B cell (primary cell): ENCODE data around the gene PRUNE2. TPM values are rescaled to one million over a fixed set of nuclear protein-coding genes. Genes with fewer than 3 reads are reported as not detected.

Source experiments
- ATAC-seq: fragments of 200-7000 bp; cut with Tn5 transposase; one replicate; pipeline ENCODE4 v1.10.0; 2021; ENCODE audit warnings: low read depth, mild to moderate bottlenecking, moderate number of reproducible peaks, moderate library complexity
- CTCF ChIA-PET: fragments of 350-600 bp; sonication (Branson Sonifier 250); formaldehyde crosslinking; loops from one replicate; lab custom pipeline; 2021; ENCODE audit warnings: antibody characterized with exemption, inconsistent platforms; lab: Charles Lee
- POLR2A ChIA-PET: fragments of 350-600 bp; sonication (Branson Sonifier 250); formaldehyde crosslinking; loops from one replicate; lab custom pipeline; 2021; ENCODE audit warnings: antibody characterized with exemption; lab: Charles Lee
- DNase-seq: peaks from one replicate; pipeline ENCODE4 v3.0.0; 2013
- H2AFZ ChIP-seq: 2 replicates; pipeline ENCODE4 v1.6.1; 2012; ENCODE audit warnings: mild to moderate bottlenecking, low read depth, low read length; ENCODE audit not compliant: insufficient read depth, poor library complexity, severe bottlenecking
- H3K27ac ChIP-seq, 2 donors: 1 replicate in 1 of 2; 2 replicates in 1 of 2; pipeline ENCODE4 v1.5.1; 2012 to 2013; ENCODE audit warnings: low read length in 2 of 2, mild to moderate bottlenecking in 2 of 2, moderate library complexity in 1 of 2
- H3K27me3 ChIP-seq, 4 experiments: fragments of 200-600 bp in 1 of 4; sonication (generic) in 1 of 4; replicated peaks in 1 of 4; 1 replicate in 2 of 4; 2 replicates in 2 of 4; pipeline versions ENCODE4 v1.6.1 to v1.7.0; 2013 to 2016; ENCODE audit warnings: low read length in 3 of 4, mild to moderate bottlenecking in 2 of 4, mixed read lengths in 1 of 4, moderate library complexity in 1 of 4; ENCODE audit not compliant: insufficient read depth in 4 of 4, control insufficient read depth in 3 of 4; ENCODE audit errors: control extremely low read depth in 1 of 4
- H3K36me3 ChIP-seq, 2 experiments: replicated peaks in 1 of 2; 1 replicate in 1 of 2; 2 replicates in 1 of 2; pipeline versions ENCODE4 v1.6.1 to v1.7.1; 2013; ENCODE audit warnings: low read length in 1 of 2; ENCODE audit not compliant: insufficient read depth in 2 of 2, control insufficient read depth in 1 of 2; ENCODE audit errors: control extremely low read depth in 1 of 2, extremely low read depth in 1 of 2
- H3K4me1 ChIP-seq, 2 donors: fragments of 200-600 bp in 1 of 2; sonication (generic) in 1 of 2; 1 replicate in 1 of 2; 2 replicates in 1 of 2; pipeline versions ENCODE4 v1.5.1 to v1.6.1; 2013 to 2017; ENCODE audit warnings: low read length in 2 of 2; ENCODE audit not compliant: control insufficient read depth in 2 of 2, insufficient read depth in 2 of 2
- H3K4me2 ChIP-seq: replicated peaks from 2 replicates; pipeline ENCODE3; 2012; ENCODE audit warnings: mild to moderate bottlenecking, low read depth, low read length; ENCODE audit not compliant: poor library complexity, severe bottlenecking
- H3K4me3 ChIP-seq, 5 experiments: fragments of 200-600 bp in 1 of 5; sonication (generic) in 1 of 5; 1 replicate in 3 of 5; 2 replicates in 2 of 5; pipeline versions ENCODE4 v1.5.1 to v1.7.0; 2011 to 2016; ENCODE audit warnings: low read length in 4 of 5, mild to moderate bottlenecking in 4 of 5, low read depth in 2 of 5, control low read depth in 1 of 5, moderate library complexity in 1 of 5; ENCODE audit not compliant: insufficient read depth in 1 of 5; ENCODE audit errors: control extremely low read depth in 1 of 5, extremely low read depth in 1 of 5
- H3K79me2 ChIP-seq: fragments of 200-600 bp; sonication (generic); one replicate; pipeline ENCODE4 v1.6.0; 2016; ENCODE audit warnings: low read length; ENCODE audit not compliant: control insufficient read depth, insufficient read depth
- H3K9ac ChIP-seq: fragments of 200-600 bp; sonication (generic); 2 replicates; pipeline ENCODE4 v1.6.1; 2017; ENCODE audit warnings: mild to moderate bottlenecking, low read length, moderate library complexity
- H3K9me3 ChIP-seq, 3 donors: one replicate each; pipeline versions ENCODE4 v1.6.1 to v1.7.1; 2013; ENCODE audit warnings: low read length in 2 of 3; ENCODE audit not compliant: control insufficient read depth in 2 of 3, insufficient read depth in 1 of 3; ENCODE audit errors: control extremely low read depth in 1 of 3
- H4K20me1 ChIP-seq: 2 replicates; pipeline ENCODE4 v1.6.0; 2012; ENCODE audit warnings: mild to moderate bottlenecking, low read length; ENCODE audit not compliant: insufficient read depth, control insufficient read depth, poor library complexity, severe bottlenecking
- H3K27ac Mint-ChIP-seq: one replicate; pipeline ENCODE4 v1.8.0; 2021; ENCODE audit warnings: mixed read lengths
- H3K27me3 Mint-ChIP-seq: one replicate; pipeline ENCODE4 v1.8.0; 2021; ENCODE audit warnings: mixed read lengths
- H3K4me1 Mint-ChIP-seq: one replicate; pipeline ENCODE4 v1.8.0; 2021; ENCODE audit warnings: mixed read lengths
- H3K4me3 Mint-ChIP-seq: one replicate; pipeline ENCODE4 v1.8.0; 2021; ENCODE audit warnings: mixed read lengths
- H3K9me3 Mint-ChIP-seq: one replicate; pipeline ENCODE4 v1.8.0; 2022; ENCODE audit warnings: mixed read lengths; ENCODE audit not compliant: insufficient read depth
- CTCF ChIP-seq: fragments of 200-600 bp; IDR thresholded peaks from one replicate; pipeline ENCODE4 v1.8.0; 2022; ENCODE audit warnings: antibody characterized with exemption, mild to moderate bottlenecking
- EZH2 ChIP-seq: IDR thresholded peaks from 2 replicates; pipeline ENCODE4 v1.6.1; 2012; ENCODE audit warnings: borderline replicate concordance, low read depth, mild to moderate bottlenecking, moderate library complexity, low read length; ENCODE audit not compliant: insufficient read depth, poor library complexity, severe bottlenecking
- WGBS: methylation state at CpG from one replicate; pipeline ENCODE4 v1.1.5; 2013; ENCODE audit warnings: missing lambda C conversion rate; ENCODE audit not compliant: insufficient coverage; 5-methylcytosine and 5-hydroxymethylcytosine counted together
- intact Hi-C: fragments of 100-400 bp; cut with micrococcal nuclease; formaldehyde crosslinking; loops from one replicate; pipeline ENCODE4 v1.10.0; 2022
- polyA plus RNA-seq: library from polyadenylated mRNA; depleted of rRNA; stranded (reverse); fragments of >200 nt; gene quantifications from 2 replicates; pipeline ENCODE4 v1.2.3, GENCODE V29; 2012
- total RNA-seq, 2 donors: library from RNA; stranded (reverse); fragments of 120-200 nt in 1 of 2; gene quantifications; 1 replicate in 1 of 2; 2 replicates in 1 of 2; pipeline versions ENCODE4 v1.2.3 to v1.2.4, GENCODE V29; 2013 to 2022

Gene PRUNE2
- total and polyA plus RNA-seq, 2 donors (not counting 1 experiment from before 2014, with no cell fraction given): 0.12 TPM; not detected in 1

DNA sequence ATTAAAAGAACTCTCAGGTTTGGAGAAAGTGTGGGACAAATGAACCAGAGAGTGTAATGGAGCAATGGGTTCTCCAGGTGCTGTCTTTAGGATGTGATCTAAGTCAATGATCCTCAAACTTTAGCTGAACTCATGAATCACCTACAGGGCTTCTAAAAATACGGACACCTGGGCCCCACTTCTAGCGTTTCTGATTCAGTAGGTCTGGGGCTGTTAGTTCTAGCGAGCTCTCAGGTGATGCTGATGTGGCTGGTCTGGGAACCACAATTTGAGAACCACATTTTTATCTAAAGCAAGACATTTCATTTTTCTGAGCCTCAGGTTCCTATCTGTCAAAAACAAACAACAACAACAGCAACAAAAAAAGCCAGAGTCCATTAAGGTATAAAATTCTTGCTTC, 176.8 kb downstream of the PRUNE2 start:
- no CpG with 5 or more reads among the region's 3 CpGs for WGBS
- no peaks in the 10 kb centered on the region for H3K4me1 Mint-ChIP-seq
- Histone ChIP-seq H3K4me1 (no peaks in the 10 kb centered on the region), H3K4me2 (no peak overlapping the region), H3K79me2 (no peaks in the 10 kb centered on the region), H3K27me3 (peaks cover 0 to 2% (median 0%) of the 10 kb centered on the region in 4 experiments), H2AFZ (no peak overlapping the region), H4K20me1 (no peaks in the 10 kb centered on the region), H3K4me3 (no peak overlapping the region), H3K9ac (no peak overlapping the region), H3K9me3 (no peaks in the 10 kb centered on the region), H3K36me3 (no peaks in the 10 kb centered on the region), H3K27ac (no peak overlapping the region)
- H3K27ac Mint-ChIP-seq: no peak overlapping the region
- DNase-seq: no peak
- intact Hi-C loops: no loop called here
- POLR2A ChIA-PET: no interaction called here
- H3K9me3 Mint-ChIP-seq: no peaks in the 10 kb centered on the region
- TF ChIP-seq CTCF: no peak
- ATAC-seq: no peak
- no peak overlapping the region for H3K4me3 Mint-ChIP-seq
- CTCF ChIA-PET: interaction anchor here (1.0 to 1.2 kb wide), 4 partner anchors 8 to 27 kb away, joined by 3 read pairs; no protein-coding TSS in a partner anchor
- peaks cover 18% of the 10 kb centered on the region for H3K27me3 Mint-ChIP-seq

DNA sequence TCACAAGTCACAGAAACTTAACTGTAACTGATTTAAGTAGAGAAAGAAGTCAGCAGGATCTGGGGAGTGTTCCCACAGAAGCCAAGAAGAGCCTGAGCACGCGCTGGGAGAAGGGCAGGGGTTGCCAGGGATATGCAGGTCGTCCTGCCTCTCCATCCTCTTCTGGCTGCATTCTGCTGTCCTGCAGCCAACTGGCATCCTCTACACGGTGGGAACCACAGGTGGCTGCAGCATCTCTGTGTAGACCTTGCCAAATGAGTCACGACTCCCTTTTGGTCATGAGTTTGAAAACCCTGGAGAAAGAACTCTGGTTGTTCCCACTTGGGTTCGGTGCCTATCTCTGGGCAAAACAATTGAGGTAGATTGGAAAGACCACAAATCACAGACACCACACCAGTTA, 180.0 kb downstream of the PRUNE2 start:
- no peak for ATAC-seq
- Mint-ChIP-seq H3K4me3 (no peak overlapping the region), H3K27me3 (peaks cover 26% of the 10 kb centered on the region), H3K9me3 (no peaks in the 10 kb centered on the region), H3K27ac (no peak overlapping the region), H3K4me1 (no peaks in the 10 kb centered on the region)
- DNase-seq: no peak
- Histone ChIP-seq H2AFZ (no peak overlapping the region), H3K79me2 (no peaks in the 10 kb centered on the region), H4K20me1 (no peaks in the 10 kb centered on the region), H3K27me3 (peaks cover 0 to 2% (median 0%) of the 10 kb centered on the region in 4 experiments), H3K4me2 (no peak overlapping the region), H3K9ac (no peak overlapping the region), H3K36me3 (no peaks in the 10 kb centered on the region), H3K9me3 (no peaks in the 10 kb centered on the region), H3K4me3 (no peak overlapping the region), H3K4me1 (no peaks in the 10 kb centered on the region), H3K27ac (no peak overlapping the region)
- WGBS: 62% methylated on average over 4 of the region's 6 CpGs
- POLR2A ChIA-PET: no interaction called here
- intact Hi-C loops: no loop called here
- no peak for TF ChIP-seq EZH2
- TF ChIP-seq CTCF: no peak
- CTCF ChIA-PET: no interaction called here
